Suprapubic skin (tissue), 4 donors: ENCODE data around the gene KCTD10. TPM values are rescaled to one million over a fixed set of nuclear protein-coding genes. Genes with fewer than 3 reads are reported as not detected.

Experiments
- DNase-seq, 2 donors: peaks; one replicate each; pipeline ENCODE4 v3.0.0-alpha.2; 2019; ENCODE audit warnings: low spot score in 2 of 2
- H3K27ac ChIP-seq: fragments of 200-600 bp; sonication (generic); one replicate; pipeline ENCODE4 v1.5.1; 2019
- H3K27me3 ChIP-seq: fragments of 200-600 bp; sonication (generic); one replicate; pipeline ENCODE4 v1.5.1; 2019
- H3K36me3 ChIP-seq: fragments of 200-600 bp; sonication (generic); one replicate; pipeline ENCODE4 v1.5.1; 2019
- H3K4me1 ChIP-seq: fragments of 200-600 bp; sonication (generic); one replicate; pipeline ENCODE4 v1.5.1; 2019
- H3K4me3 ChIP-seq: fragments of 200-600 bp; sonication (generic); one replicate; pipeline ENCODE4 v1.5.1; 2019; ENCODE audit warnings: mild to moderate bottlenecking
- H3K9me3 ChIP-seq: fragments of 200-600 bp; sonication (generic); one replicate; pipeline ENCODE4 v1.5.1; 2019
- EP300 ChIP-seq: sonication (generic); formaldehyde crosslinking; IDR thresholded peaks from one replicate; pipeline ENCODE4 v1.6.1; 2017; ENCODE audit warnings: antibody characterized with exemption
- POLR2A ChIP-seq, 2 donors: fragments of 450-650 bp; IDR thresholded peaks; one replicate each; pipeline ENCODE4 v1.6.1; 2017; ENCODE audit warnings: antibody characterized with exemption in 2 of 2, mild to moderate bottlenecking in 2 of 2, moderate library complexity in 2 of 2
- POLR2AphosphoS5 ChIP-seq, 3 donors: sonication (generic); formaldehyde crosslinking; IDR thresholded peaks; one replicate each; pipeline ENCODE4 v1.6.1; 2017; ENCODE audit warnings: antibody characterized with exemption in 3 of 3
- WGBS: methylation state at CpG from one replicate; pipeline ENCODE4 v1.1.5; 2018; 5-methylcytosine and 5-hydroxymethylcytosine counted together
- total RNA-seq, 4 donors: library from RNA; depleted of rRNA; stranded (reverse); fragments of >200 nt; gene quantifications; one replicate each; pipeline ENCODE4 v1.1.0, GENCODE V29; 2016
- TF ChIP-seq, protein P1 (sequence below), 2 donors: fragments of 200-600 bp in 1 of 2; fragments of 450-650 bp in 1 of 2; sonication (generic) in 1 of 2; IDR thresholded peaks; one replicate each; pipeline ENCODE4 v1.5.1; 2016 to 2019; ENCODE audit warnings: antibody characterized with exemption in 2 of 2, mild to moderate bottlenecking in 1 of 2, moderate library complexity in 1 of 2

Gene KCTD10
- total RNA-seq, 4 donors from 2014 or later: 34.7 to 56.3 (median 41.7) TPM

DNA sequence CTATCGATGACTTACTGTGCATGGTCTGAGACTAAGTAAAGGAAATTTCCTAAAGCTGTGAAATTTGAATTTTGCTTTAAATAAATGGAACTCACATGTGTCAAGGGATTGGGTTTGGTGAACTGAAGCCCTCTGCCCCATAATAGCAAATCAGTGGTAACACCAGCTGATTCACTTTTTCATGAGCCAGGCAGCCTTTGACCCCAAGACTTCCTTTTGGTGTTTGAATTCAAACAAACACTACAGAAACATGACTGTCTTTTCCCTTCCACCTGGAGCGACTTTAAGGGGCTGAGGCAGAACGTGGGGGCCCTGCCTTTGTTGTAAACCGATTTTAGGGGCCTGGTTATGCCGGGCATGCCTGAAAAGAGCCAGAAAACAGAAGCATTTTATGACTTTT, 28.8 kb downstream of the KCTD10 start:
- 88% methylated on average over 5 of the region's 5 CpGs for WGBS
- no peak overlapping the region for H3K4me3 ChIP-seq
- peaks cover 10% of the 10 kb centered on the region for H3K4me1 ChIP-seq
- TF ChIP-seq, protein P1, sequence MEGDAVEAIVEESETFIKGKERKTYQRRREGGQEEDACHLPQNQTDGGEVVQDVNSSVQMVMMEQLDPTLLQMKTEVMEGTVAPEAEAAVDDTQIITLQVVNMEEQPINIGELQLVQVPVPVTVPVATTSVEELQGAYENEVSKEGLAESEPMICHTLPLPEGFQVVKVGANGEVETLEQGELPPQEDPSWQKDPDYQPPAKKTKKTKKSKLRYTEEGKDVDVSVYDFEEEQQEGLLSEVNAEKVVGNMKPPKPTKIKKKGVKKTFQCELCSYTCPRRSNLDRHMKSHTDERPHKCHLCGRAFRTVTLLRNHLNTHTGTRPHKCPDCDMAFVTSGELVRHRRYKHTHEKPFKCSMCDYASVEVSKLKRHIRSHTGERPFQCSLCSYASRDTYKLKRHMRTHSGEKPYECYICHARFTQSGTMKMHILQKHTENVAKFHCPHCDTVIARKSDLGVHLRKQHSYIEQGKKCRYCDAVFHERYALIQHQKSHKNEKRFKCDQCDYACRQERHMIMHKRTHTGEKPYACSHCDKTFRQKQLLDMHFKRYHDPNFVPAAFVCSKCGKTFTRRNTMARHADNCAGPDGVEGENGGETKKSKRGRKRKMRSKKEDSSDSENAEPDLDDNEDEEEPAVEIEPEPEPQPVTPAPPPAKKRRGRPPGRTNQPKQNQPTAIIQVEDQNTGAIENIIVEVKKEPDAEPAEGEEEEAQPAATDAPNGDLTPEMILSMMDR (IDR thresholded peaks at IDR 0.05): no peak
- TF ChIP-seq POLR2AphosphoS5 (IDR thresholded peaks at IDR 0.05): no peak
- no peak for TF ChIP-seq POLR2A (IDR thresholded peaks at IDR 0.05)
- no peak for TF ChIP-seq EP300
- peaks cover 67% of the 10 kb centered on the region for H3K36me3 ChIP-seq
- no peaks in the 10 kb centered on the region for H3K27me3 ChIP-seq
- H3K9me3 ChIP-seq: no peaks in the 10 kb centered on the region
- no peak for DNase-seq
- H3K27ac ChIP-seq: no peak overlapping the region

- no peaks in the 10 kb centered on the region for H3K9me3 ChIP-seq
- peaks cover 10% of the 10 kb centered on the region for H3K4me1 ChIP-seq
- H3K4me3 ChIP-seq: no peak overlapping the region
- 72% methylated on average over 7 of the region's 9 CpGs for WGBS
- TF ChIP-seq POLR2A (IDR thresholded peaks at IDR 0.05): no peak
- TF ChIP-seq, protein P1 (IDR thresholded peaks at IDR 0.05): no peak
- TF ChIP-seq POLR2AphosphoS5 (IDR thresholded peaks at IDR 0.05): no peak
- no peak for TF ChIP-seq EP300
- DNase-seq: no peak
- H3K27ac ChIP-seq: no peak overlapping the region
- no peaks in the 10 kb centered on the region for H3K27me3 ChIP-seq
- peaks cover 59% of the 10 kb centered on the region for H3K36me3 ChIP-seq
These were observed 29.6 kb downstream of the KCTD10 start for GRCh38 chr12:109447482-109447881.

DNA sequence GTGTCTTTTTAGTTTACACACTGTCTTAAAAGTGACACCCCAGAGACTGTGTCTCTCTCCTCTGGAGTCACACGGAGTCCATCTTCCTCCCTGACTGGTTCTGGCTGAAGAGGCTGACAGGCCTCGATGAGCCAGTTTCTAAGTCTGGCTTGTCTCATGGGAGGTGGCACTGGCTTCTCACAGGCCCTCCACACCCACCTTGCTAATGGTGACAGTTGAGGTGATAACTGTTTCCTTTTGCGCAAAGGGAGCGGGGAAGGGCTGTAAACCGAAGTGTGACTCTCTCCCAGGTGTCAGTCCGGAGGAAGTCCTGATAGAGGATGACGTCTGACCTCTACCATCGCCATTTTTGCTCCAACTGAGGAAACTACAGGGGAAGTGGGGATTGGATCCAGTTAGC, 30.2 kb downstream of the KCTD10 start:
- TF ChIP-seq, protein P1 (IDR thresholded peaks at IDR 0.05): no peak
- TF ChIP-seq POLR2A (IDR thresholded peaks at IDR 0.05) (no peak), EP300 (no peak), POLR2AphosphoS5 (IDR thresholded peaks at IDR 0.05) (no peak)
- no peaks in the 10 kb centered on the region for H3K9me3 ChIP-seq
- H3K4me1 ChIP-seq: peaks cover 10% of the 10 kb centered on the region
- DNase-seq: no peak
- H3K27me3 ChIP-seq: no peaks in the 10 kb centered on the region
- H3K36me3 ChIP-seq: peaks cover 53% of the 10 kb centered on the region
- no peak overlapping the region for H3K4me3 ChIP-seq
- no peak overlapping the region for H3K27ac ChIP-seq
- WGBS: 91% methylated on average over 8 of the region's 8 CpGs

GRCh38 chr12:109445191-109445609, 31.9 kb downstream of the KCTD10 start:
- no peaks in the 10 kb centered on the region for H3K9me3 ChIP-seq
- H3K4me1 ChIP-seq: peaks cover 13% of the 10 kb centered on the region
- peaks cover 36% of the 10 kb centered on the region for H3K36me3 ChIP-seq
- H3K27me3 ChIP-seq: no peaks in the 10 kb centered on the region
- TF ChIP-seq, protein P1 (IDR thresholded peaks at IDR 0.05): no peak
- no peak for TF ChIP-seq POLR2AphosphoS5 (IDR thresholded peaks at IDR 0.05)
- no peak for TF ChIP-seq POLR2A (IDR thresholded peaks at IDR 0.05)
- no peak for TF ChIP-seq EP300
- H3K4me3 ChIP-seq: no peak overlapping the region
- H3K27ac ChIP-seq: no peak overlapping the region
- DNase-seq: no peak
- 75% methylated on average over 2 of the region's 2 CpGs for WGBS

GRCh38 chr12:109444259-109444658, 32.8 kb downstream of the KCTD10 start:
- no peak overlapping the region for H3K4me3 ChIP-seq
- no peaks in the 10 kb centered on the region for H3K9me3 ChIP-seq
- no peak overlapping the region for H3K27ac ChIP-seq
- no peaks in the 10 kb centered on the region for H3K27me3 ChIP-seq
- no peak for DNase-seq
- TF ChIP-seq POLR2AphosphoS5 (IDR thresholded peaks at IDR 0.05) (no peak), EP300 (no peak), POLR2A (IDR thresholded peaks at IDR 0.05) (no peak)
- TF ChIP-seq, protein P1 (IDR thresholded peaks at IDR 0.05): no peak
- WGBS: 35% methylated on average over 6 of the region's 6 CpGs
- H3K36me3 ChIP-seq: peaks cover 30% of the 10 kb centered on the region
- peaks cover 13% of the 10 kb centered on the region for H3K4me1 ChIP-seq
